ENCODE data around the gene GRAMD1A. TPM values are rescaled to one million over a fixed set of nuclear protein-coding genes. Genes with fewer than 3 reads are reported as not detected.

The GRAMD1A gene
- total RNA-seq, 1 donor from 2014 or later, result 90.7 TPM

DNA sequence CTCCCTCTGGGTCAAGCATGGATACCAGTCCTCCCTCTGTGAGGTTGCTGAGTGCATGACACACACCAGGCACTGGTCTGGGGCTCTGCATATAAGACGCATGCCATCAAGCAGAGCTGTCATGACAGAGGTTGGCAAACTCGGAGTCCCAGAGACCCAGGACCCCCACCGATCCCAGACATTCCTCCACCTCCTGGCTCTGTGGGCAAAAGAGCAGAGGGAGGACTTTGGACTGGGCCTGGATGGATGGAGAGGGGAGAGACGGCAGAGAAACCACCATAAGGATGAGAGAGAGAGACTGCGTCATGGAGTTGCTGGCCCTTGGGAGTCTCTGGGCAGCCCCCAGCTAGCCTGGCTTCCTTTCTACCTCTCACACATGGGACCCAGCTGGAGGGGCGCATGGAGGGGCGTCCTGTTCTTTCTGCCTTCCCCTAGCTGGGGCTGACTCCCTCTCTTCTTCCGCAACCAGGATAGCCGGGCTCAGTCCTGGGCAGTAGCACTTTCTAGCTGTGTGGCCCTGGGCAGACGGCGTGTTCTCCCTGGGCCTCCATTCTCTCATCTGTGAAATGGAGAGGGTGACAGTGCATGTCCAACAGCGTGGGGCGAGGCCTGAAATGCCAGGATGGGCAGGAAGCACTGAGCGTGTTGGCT, 43.0 kb downstream of the GRAMD1A start:
- intact Hi-C loops (cut with DNase I), result no loop called here
- Histone ChIP-seq H3K4me3 (no peak overlapping the region), H3K27ac (no peak overlapping the region), H3K4me1 (peaks cover 55% of the 10 kb centered on the region), H3K36me3 (no peaks in the 10 kb centered on the region), H3K9me3 (no peaks in the 10 kb centered on the region), H3K27me3 (ENCODE audit: low read depth) (no peaks in the 10 kb centered on the region)
- ATAC-seq, result no peak
- no peak for DNase-seq
- TF ChIP-seq, protein P1, sequence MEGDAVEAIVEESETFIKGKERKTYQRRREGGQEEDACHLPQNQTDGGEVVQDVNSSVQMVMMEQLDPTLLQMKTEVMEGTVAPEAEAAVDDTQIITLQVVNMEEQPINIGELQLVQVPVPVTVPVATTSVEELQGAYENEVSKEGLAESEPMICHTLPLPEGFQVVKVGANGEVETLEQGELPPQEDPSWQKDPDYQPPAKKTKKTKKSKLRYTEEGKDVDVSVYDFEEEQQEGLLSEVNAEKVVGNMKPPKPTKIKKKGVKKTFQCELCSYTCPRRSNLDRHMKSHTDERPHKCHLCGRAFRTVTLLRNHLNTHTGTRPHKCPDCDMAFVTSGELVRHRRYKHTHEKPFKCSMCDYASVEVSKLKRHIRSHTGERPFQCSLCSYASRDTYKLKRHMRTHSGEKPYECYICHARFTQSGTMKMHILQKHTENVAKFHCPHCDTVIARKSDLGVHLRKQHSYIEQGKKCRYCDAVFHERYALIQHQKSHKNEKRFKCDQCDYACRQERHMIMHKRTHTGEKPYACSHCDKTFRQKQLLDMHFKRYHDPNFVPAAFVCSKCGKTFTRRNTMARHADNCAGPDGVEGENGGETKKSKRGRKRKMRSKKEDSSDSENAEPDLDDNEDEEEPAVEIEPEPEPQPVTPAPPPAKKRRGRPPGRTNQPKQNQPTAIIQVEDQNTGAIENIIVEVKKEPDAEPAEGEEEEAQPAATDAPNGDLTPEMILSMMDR (IDR thresholded peaks at IDR 0.05), result no peak

DNA sequence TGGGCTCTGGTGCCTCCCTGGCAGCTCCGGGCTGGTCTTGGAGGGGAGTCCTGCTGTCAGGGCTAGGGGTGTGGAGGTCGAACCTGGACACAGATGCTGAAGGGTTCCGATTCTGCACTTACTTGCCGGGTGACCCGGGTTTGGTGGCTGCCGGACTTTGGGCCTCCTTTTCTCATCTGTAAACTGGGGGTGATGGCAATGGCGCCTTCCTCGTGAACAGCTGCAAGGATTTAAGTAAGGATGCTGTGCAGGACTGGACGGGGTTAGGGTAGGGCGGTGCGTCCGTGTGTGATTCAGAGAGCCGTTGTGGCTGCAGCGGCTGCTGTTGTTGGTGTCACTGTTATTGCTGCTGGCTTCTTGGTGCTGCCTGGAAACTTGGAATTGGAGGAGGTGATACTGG, 43.8 kb downstream of the GRAMD1A start:
- intact Hi-C loops (cut with DNase I), result no loop called here
- no peaks in the 10 kb centered on the region for H3K9me3 ChIP-seq
- no peak for DNase-seq
- ATAC-seq, result no peak
- no peaks in the 10 kb centered on the region for H3K36me3 ChIP-seq
- TF ChIP-seq, protein P1 (IDR thresholded peaks at IDR 0.05), result no peak
- peaks cover 47% of the 10 kb centered on the region for H3K4me1 ChIP-seq
- H3K27me3 ChIP-seq (ENCODE audit: low read depth), result no peaks in the 10 kb centered on the region
- H3K4me3 ChIP-seq, result no peak overlapping the region
- no peak overlapping the region for H3K27ac ChIP-seq

DNA sequence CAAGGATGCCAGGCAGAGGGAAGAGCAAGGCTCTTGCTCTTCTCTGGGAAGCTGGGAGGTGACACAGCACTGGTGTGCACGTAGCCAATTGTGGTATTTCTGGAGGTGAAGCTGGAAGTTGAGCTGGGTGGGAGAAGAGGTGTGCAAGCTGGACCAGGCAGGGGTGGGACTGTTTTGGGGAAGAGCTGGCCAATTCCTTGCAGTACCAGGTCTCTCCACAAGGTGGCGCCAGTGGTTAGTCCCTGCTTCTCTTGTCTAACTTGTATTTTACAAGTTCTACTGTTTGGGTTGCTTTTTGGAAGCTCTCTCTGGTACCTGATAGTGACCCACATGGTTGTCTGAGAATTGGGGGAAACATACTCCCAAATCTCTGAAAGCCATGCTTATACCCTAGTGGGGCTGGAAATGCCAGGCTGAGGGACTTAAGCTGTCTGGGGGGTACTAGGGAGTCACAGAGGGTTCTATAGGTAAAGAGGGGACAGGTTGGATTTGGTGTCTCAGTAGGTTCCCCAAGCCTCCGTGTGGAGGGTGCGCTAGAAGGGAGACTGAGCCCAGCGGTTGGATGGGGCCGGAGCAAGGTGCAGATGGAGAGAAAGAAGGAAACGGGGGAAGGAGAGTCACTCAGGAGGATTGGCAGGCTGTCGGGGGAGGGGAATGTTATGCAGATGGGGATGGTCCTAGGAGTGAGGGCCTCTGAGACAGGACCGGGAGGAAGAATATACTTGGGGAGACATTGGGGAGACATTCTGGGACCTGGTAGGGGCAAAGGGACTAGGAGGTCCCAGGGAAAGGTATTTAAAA, 44.4 kb downstream of the GRAMD1A start:
- H3K27me3 ChIP-seq (ENCODE audit: low read depth), result no peaks in the 10 kb centered on the region
- TF ChIP-seq, protein P1 (IDR thresholded peaks at IDR 0.05), result peak; percentile 98
- no peak overlapping the region for H3K4me3 ChIP-seq
- no peaks in the 10 kb centered on the region for H3K9me3 ChIP-seq
- intact Hi-C loops (cut with DNase I), result no loop called here
- peaks cover 41% of the 10 kb centered on the region for H3K4me1 ChIP-seq
- ATAC-seq (no peak), DNase-seq (no peak)
- H3K27ac ChIP-seq, result no peak overlapping the region
- no peaks in the 10 kb centered on the region for H3K36me3 ChIP-seq

DNA sequence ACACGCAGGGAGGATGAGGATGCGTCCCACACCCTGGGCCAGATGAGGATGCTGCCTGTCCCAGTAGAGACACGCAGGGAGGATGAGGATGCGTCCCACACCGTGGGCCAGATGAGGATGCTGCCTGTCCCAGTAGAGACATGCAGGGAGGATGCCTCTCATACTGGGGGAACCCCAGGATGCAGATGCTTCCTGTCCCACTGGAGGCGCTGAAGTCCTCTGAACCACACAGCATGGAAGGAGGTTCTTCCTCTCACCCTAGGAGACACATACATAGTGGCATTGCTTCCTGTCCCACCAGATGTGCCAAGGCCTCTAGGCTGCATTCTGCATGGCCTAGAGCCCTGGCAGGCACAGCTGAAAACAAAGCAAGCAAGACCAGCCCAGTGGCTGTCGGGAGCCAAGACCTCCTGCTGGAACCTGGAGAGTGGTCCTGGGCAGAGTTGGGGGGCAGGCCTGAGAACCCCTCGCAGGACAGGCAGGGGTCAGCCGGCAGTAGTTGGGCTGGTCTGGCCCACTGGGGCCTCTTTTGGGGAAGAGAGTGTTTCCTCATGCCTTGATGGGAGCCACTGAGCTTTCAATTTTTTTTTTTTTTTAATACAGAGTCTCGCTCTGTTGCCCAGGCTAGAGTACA, 45.7 kb downstream of the GRAMD1A start:
- DNase-seq, result no peak
- peaks cover 28% of the 10 kb centered on the region for H3K4me1 ChIP-seq
- H3K27ac ChIP-seq, result no peak overlapping the region
- ATAC-seq, result no peak
- TF ChIP-seq, protein P1 (IDR thresholded peaks at IDR 0.05), result peak; percentile 29
- no peaks in the 10 kb centered on the region for H3K36me3 ChIP-seq
- intact Hi-C loops (cut with DNase I), result no loop called here
- no peaks in the 10 kb centered on the region for H3K9me3 ChIP-seq
- no peak overlapping the region for H3K4me3 ChIP-seq
- H3K27me3 ChIP-seq (ENCODE audit: low read depth), result no peaks in the 10 kb centered on the region

DNA sequence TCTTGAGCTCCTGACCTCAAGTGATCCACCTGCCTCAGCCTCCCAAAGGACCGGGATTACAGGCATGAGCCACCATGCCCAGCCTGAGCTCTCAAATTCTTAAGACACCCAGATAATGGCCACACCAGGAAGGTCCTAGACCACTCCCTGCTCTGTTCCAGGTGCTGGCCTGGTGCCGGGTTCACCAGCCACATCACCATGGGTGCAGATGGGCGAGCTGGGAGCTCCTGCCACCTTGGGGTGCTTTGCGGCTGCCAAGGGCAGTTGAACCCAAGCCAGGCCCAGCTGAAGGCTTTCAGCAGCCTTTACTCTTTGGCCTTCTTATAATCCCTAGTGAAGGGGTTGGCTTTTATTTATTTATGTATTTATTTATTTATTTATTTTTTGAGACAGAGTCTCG, 46.3 kb downstream of the GRAMD1A start:
- H3K27me3 ChIP-seq (ENCODE audit: low read depth), result no peaks in the 10 kb centered on the region
- no peak overlapping the region for H3K27ac ChIP-seq
- no peaks in the 10 kb centered on the region for H3K9me3 ChIP-seq
- H3K4me1 ChIP-seq, result peaks cover 22% of the 10 kb centered on the region
- no peak overlapping the region for H3K4me3 ChIP-seq
- no peak for ATAC-seq
- H3K36me3 ChIP-seq, result no peaks in the 10 kb centered on the region
- peak; percentile 23 for DNase-seq
- intact Hi-C loops (cut with DNase I), result no loop called here
- TF ChIP-seq, protein P1 (IDR thresholded peaks at IDR 0.05), result no peak
